Stimulated activated CD8-positive, alpha-beta memory T cell treated with anti-CD3 and anti-CD28 coated beads, Interleukin-12 subunit alpha, Interleukin-12 subunit beta, amount 100 ng/mL, for 24 hours (primary cell): ENCODE measurements around the gene DIABLO.
"Not testable (repeated sequence)": the region's sequence is repeated elsewhere in the genome, so short reads cannot be mapped to it uniquely, and the experiment has no call there.

Source experiments
- DNase-seq: peaks from one replicate; pipeline ENCODE4 v3.0.0-alpha.2; 2020; ENCODE audit errors: extremely low read depth

The DIABLO gene

DNA sequence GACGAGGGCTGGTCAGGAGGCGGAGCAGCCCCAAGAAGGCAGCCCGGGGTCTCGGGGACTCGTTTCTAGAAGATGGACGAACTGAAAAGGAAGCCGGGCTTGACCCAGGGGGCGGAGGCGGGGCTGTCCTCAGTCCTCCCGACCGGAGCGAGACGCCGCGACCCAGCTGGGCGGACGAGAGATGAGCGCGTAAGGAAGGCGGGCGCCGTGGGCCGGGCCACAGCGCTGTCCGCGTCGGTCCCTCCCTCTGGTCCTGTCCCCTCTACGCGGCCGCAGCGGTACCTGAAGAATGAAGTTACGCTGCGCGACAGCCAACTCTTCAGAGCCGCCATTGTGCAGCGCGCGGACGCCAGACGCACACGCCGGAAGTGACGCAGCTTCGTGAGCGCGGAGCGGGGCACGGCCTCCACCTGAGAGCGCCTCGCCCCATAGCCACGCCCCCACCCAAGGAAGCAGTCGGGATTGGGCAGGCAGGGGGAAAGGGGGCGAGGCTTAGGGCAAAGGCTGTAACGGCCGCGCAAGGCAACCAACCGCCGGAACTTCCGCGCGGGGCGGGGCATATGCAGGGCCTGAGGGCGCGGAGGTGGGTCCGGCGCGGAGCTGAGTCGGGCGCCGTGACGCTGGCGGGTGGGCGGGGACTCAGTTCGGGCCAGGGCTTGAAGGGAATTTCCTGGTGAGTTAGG lies at the start of gene DIABLO:
DIABLO (minus strand) TSS at position 370 of the 683 bp plus-strand sequence; CDS start at position 332, 38 bp downstream.
- DNase-seq, result peak; percentile 99

DNA sequence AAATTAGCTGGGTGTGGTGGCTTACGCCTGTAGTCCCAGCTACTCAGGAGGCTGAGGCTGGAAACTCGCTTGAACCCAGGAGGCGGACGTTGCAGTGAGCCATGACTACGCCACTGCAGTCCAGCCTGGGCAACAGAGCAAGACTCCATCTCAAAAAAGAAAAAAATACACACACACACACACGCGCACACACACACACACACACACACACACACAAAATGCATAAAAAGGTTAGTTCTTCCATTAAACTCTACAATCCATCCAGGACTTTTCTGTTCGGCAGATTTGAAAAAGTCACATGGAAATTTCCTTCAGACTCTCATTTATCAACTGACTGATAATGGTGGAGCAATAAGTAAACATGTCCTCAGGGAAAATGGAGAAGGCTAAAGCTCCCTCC lies 49.6 kb upstream of the DIABLO start:
- no peak for DNase-seq

DNA sequence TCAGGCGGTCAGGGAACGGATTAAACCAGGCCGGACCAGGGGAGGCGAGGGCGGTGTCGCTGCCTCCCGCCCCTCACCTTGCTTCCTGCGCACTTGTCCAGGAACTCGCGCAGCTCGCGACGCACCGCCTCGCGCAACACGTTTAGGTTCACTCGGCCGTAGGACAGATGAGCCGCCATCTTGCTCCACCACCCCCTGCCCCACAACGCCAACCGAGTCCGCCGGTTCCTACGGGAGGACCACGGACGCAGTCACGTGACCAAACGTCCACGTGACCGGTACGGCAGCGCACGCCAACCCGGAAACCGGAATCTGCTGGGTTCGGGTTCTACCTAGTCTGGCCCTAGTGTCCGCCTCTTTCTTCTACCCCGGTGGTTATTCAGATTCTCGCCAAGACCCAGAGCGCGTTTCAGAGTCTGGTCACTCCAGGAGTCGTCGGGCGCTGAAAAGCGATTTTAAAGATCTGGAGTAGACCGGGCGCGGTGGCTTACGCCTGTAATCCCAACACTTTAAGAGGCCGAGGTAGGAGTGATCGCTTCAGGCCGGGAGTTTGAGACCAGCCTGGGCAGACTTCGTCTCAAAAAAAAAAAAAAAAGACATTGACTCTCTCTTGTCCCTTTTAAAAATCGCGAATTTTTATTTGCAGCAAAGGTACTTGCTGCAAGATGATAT lies 40.5 kb upstream of the DIABLO start, which contains the start of gene VPS33A:
VPS33A (minus strand) TSS at position 265 of the 672 bp plus-strand sequence; CDS start at position 179, 86 bp downstream.
- peak; percentile 85 for DNase-seq

DNA sequence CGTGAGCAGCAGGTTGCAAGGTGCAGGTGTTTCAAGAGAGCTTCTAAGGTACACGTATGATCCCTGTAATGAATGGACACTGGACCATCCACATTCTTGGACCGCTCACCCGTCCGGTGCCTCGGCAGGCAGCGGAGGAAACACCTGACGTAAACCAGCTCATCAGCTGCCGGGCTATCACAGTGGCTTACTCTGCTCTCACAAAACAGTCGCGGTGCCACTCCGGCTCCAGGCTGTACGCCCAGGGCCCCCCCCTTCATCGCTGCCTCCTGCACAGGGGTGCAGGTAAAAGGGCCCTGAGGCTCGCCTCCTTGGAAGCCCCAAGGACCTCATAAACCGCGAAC lies 40.0 kb upstream of the DIABLO start:
- DNase-seq, result peak; percentile 14

DNA sequence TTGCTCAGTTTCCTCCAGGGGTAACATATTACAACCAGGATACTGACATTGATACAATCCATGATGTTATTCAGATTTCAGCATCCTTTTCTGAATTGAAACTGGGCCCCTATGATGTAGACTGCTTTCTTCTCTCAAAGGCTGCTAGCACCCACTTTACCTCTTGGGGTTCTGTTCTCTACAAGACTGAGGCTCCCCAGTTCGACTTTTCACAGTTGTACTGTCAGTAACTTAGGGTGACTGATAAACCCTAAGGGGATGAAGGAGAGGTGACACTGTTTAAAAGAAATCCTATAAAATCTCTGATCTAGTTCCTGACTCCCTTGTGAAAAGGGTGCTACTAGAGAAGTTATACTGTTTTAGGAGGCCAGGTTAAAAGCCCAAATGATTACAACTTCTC lies 39.6 kb upstream of the DIABLO start:
- DNase-seq, result no peak

DNA sequence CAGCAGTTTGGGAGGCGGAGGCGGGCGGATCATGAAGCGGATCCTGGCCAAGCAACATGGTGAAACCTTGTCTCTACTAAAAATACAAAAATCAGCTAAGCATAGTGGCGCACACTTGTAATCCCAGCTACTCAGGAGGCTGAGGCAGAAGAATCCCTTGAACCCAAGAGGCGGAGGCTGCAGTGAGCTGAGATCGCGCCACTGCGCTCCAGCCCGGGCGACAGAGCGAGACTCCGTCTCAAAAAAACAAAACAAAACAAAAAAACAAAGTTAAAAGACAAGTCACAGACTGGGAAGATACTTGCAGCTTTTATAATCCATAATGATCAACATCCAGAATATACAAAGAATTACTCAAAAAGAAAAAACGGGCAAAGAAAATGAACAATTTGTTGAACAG lies 34.9 kb upstream of the DIABLO start:
- not testable (repeated sequence) for DNase-seq

DNA sequence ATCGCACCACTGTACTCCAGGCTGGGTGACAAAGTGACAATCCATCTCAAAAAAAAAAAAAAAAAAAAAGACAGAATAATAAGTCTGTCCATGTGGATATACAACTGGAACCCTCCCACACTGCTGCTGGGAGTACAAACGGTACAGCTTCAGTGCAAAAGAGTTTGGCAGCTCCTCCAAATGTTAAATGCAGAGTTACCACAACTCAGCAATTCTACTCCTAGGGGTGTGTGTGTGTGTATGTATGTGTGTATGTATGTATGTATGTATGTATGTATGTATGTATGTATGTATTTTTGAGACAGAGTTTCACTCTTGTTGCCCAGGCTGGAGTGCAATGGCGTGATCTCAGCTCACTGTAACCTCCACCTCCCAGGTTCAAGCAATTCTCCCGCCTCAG lies 33.1 kb upstream of the DIABLO start:
- DNase-seq, result not testable (repeated sequence)

DNA sequence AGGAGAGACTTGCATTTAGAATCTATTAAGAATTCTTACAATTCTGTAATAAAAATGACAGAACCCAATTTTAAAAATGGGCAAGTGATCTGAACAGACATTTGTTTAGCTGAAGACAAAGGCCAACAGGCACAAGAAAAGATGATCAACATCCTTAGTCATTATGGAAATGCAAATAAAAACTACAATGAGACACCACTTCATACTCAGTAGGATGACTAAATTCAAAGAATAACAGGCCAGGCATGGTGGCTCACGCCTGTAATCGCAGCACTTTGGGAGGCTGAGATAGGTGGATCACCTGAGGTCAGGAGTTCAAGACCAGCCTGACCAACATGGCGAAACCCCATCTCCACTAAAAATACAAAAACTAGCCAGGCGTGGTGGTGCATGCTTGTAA lies 32.6 kb upstream of the DIABLO start:
- not testable (repeated sequence) for DNase-seq

DNA sequence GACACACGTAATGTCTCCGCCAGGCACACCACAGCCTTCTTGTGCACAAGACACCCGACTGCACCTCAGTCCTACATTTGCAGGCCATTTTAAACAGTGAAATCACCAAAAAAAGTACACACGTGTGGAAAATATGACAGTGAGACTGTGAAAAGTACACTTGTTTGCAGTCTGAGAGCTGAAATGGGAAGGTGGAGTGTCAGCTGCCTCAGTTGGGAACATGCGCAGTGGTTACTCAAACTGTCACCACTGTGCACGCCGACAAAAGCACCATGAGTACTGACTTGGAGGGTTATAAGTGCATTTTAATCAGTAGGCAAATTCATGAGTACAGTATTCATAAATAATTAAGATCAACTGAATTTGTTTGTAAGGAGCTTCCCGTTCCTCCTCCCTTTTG lies 24.7 kb upstream of the DIABLO start:
- DNase-seq, result no peak

DNA sequence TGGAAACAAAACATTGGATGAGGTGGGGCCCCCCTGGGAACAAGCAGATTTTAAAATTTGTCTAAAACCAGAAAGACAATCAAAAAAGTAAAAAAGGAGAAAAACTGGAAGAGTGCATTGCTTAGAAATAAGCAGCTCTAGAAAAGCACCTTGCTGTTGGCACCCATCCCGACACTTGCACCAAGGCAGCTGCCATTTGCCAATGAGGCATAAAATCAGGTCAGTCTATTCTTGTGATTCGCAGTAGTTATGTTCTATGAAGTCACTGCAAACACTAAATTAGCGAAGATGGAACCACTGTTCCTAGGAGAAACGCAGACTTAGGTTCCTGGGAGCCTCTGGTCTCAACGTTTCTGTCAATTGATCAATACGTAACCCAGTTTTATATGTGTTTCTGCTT lies 24.2 kb upstream of the DIABLO start:
- no peak for DNase-seq

DNA sequence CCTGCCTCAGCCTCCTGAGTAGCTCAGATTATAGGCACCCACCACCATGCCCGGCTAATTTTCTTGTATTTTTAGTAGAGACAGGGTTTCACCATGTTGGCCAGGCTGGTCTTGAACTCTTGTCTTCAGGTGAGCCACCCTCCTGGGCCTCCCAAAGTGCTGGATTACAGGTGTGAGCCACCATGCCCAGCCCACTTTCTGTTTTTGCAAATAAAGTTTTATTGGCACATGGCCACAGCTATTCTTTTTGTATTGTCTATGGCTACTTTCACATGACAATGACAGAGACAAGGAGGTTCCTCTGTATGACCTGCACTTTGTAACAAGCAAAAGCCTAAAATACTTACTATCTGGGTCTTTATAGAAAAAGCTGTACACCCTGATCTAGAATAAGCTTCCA lies 19.7 kb upstream of the DIABLO start:
- no peak for DNase-seq

DNA sequence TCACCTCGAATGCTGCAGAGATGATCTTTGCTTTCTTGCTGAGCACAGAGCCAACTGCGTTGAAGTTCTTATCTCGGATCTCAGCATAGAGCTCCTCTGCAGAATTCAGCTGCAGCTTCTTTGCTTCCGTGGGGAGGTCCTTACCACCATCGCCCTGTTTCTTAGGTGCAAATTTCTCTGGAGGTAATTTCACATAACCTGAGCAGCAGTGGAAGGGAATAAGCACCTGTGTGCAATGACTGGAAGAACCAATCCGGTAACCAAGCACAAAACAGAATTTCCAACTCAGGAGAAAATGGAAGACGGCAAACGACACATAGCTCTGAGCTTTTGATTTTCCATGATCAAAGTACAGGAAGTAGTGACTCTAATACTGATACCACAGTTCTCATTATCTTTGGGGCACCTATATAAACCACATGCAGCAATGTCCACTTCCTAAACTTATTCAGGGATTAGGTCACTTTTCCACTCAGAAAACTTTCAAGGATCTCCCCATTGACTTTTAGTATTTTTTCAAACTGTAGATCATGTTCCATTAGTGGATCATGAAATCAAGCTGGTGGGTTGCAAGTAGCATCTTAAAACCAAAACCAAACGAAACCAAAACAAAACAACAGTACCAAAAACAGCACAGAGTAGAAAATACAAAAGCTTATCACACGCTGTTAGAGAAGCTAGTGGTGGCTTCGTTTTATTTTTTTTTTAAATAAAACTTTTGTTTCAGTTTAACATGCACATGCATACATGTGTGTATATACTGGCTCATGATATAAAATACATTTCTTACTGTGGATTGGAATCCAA lies 18.9 kb upstream of the DIABLO start:
- DNase-seq, result no peak

DNA sequence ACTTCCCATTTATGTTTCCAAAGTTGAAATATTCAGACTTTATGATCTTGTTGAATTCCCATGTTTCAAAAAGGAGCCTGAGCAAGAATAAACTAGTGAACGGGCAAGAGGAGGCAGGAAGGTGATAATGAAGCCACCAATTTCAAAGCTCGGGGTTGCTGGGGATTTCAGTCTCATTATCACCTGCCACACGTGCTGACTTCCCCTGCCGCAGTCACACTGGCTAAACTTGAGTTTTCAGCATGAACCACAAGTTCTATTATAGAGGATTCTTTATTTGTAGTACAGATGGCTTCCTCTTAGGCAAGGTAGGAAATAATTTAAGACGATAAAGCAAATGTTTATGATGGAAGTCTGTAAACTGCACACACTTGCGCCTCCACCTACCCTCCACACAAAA lies 18.1 kb upstream of the DIABLO start:
- no peak for DNase-seq

DNA sequence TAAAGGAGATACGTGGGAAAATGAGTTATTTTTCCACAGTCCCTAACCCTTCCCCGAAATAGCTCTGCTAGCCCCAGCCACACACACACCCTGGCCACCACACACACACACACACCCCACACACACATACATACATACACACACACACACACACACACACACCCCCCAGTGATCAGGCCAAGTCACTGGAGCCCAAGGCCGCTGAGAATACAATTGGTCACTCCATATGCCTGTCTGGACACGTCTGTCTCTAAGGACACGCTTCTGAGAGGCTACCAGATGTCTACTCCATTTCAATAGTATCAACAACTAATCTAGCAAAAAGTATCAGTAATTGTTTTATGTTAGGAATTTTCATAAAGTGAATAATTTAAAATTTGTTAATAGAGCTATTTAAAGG lies 13.0 kb upstream of the DIABLO start:
- no peak for DNase-seq

DNA sequence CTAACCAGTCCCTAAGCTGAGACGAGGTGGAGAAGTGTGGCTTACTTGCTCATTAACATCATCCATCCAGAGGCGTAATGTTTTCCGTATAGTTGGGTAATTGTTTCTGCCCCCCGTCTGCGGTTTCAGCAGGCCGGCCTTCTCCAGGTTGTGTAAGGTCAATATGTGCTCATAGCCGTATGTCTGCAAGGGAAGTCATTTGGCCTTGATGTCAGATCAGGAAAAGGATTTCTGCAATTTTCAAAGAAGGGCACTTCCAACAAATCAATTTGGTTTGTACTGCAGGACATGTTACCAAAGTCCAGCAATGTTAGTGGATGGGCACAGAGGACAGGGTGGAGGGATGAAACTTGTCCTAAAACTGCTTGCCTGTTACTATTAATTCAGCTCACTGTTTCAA lies 9.9 kb upstream of the DIABLO start:
- no peak for DNase-seq

DNA sequence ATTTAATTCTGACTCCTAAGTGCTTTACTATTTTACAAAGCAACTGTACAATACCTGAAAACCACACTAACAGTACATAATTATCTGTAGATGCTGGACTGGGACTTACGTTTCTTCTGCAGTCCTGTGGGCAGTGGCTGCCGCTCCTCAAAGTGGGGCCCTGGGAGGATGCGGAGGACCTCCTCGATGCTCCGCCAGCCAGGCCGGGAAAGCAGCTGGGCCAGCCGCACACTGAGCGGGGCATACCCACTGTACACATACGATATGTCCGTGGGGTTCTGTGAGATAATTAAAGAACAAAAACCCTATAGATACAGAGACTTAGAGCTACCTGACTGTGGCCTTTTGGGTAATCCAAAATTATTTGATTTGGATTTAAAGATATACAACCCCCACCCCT lies 6.8 kb upstream of the DIABLO start:
- no peak for DNase-seq

DNA sequence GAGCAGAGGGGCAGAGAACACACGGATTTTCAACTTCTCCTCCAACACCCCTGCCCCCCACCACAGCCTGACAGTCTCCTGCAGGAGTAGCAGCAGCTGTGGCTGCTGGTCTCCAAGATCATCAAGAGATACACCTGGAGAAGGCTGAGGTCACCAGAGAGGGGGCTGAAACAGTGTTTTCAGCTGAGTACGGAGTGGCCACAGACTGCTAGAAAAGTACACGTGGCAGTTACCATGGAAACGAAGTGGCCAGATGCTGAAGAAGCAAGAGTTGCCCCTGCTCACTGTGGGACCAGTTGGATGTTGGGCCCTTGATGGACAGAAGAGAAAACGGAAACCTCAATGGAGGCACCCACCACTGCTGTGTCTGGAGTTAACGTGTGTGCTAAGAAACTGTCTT lies 4.9 kb upstream of the DIABLO start:
- DNase-seq, result no peak

DNA sequence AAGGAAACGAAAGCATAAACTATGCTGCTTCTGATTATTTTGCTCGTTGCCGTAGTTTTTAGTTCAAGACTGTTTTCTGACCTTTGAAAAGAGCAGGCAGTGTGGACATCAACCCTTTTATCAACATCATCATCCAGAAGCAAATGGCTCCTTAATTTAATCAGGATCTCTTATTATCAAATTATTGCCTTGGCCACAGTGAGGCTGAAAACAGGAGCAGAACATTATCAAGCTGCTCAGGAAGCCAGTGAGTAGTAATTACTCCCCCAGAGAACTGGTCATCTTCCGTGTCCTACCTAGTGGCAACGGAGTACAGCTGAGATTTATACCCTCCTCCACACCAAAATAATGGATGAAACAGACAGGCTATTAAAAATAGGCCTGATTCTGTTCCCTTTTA lies 2.2 kb upstream of the DIABLO start:
- no peak for DNase-seq

DNA sequence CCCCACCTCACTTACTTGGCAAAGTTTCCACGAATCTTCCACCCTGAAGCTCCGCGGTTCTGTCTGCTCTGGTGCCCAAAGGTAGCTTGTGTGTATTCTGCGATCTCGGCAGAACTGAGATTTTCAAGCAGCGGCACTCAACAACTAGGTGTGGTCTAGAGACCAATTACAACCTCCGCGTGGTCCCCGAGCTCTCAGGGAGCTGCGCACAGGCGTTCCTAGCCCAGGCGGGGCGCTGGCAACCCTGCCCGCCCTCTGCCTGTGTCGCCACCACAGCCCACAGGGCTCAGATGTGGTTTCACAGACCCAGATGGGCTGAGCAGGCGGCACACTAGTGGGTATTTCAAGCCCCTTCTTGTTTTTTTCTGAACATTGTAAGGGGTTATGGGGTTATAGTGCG lies 1.5 kb upstream of the DIABLO start:
- DNase-seq, result no peak

DNA sequence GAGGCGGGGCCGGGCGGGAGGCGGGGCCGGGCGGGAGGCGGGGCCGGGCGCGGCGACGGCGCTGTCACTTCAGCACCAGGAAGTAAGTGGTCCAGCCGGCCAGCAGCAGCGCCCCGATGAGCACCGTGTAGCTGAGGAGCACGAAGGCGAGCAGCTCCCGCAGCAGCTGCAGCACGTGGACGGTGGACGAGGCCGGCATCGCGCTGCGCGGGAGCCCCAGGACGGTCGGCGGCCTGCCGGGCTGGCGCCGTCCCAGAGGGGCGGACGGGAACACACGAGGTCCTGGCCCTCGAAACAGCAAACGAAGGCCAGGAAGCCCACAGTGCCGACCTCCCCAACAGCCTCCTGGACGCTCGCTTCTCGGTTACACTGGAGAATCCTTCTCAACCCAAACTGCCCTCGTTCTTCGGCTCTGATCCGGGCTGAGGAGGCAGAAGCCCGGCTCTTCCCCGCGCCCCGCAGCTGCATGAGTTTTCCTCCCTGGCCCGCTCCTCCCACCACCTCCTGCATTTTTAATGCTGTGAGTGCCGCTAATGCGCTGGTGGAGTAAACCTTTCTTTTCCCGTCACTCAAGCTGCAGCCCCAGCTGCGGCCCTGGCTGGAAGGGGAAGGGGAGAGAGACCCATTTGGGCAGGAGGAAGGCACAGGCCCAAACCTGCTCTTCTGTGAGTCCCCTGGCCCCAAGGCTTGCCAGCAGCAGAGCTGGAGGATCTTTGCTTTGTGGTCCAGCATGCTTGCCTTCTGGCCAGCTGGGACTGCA lies 694 bp upstream of the DIABLO start:
- DNase-seq, result no peak

DNA sequence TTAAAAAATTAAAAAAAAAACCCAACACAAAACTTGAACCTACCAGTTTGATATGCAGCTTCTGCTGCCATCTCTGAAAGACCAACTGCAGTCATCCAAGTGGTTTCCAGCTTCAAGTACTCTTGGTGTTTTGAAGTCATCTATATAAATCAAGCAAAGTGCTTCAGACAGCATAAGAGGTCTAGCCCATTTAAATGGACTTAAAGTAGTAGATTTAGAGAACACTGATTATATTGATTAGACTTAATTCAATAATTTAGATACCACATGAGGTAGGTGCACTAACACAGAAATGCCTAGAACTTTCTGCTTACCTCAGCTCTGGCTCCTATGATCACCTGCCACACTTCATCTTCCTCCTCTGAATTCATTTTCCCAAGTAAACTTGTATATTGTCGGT lies 9.4 kb downstream of the DIABLO start:
- no peak for DNase-seq

DNA sequence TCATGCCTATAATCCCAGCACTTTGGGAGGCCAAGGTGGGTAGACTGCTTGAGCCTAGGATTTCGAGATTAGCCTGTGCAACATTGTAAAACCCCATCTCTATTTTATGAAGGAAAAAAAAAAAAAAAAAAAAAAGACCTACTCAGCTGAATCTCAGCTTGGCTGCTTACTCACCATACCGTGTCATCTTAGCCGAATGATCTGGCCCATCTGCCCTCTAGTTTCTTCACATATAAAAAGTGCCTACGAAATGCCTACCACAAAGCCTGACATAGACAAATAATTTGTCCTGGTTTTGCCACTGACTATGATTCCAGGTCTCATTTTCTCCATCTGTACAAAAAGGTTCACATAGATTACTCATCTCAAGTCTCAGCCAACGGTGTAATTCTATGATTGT lies 10.1 kb downstream of the DIABLO start:
- no peak for DNase-seq
